Skeletal muscle tissue (tissue), 4 donors: ENCODE data around the gene HSF2BP. TPM values are rescaled to one million over a fixed set of nuclear protein-coding genes. Genes with fewer than 3 reads are reported as not detected.

Experiments used
- H3K27ac ChIP-seq: one replicate; pipeline ENCODE4 v1.7.0; 2013; ENCODE audit warnings: mild to moderate bottlenecking, low read depth, low read length, inconsistent platforms
- H3K27me3 ChIP-seq, 3 donors: one replicate each; pipeline ENCODE4 v1.7.0; 2013; ENCODE audit warnings: low read length in 3 of 3; ENCODE audit not compliant: control insufficient read depth in 3 of 3, insufficient read depth in 3 of 3
- H3K36me3 ChIP-seq, 3 donors: one replicate each; pipeline ENCODE4 v1.7.0; 2013; ENCODE audit warnings: low read length in 3 of 3; ENCODE audit not compliant: control insufficient read depth in 3 of 3, insufficient read depth in 3 of 3
- H3K4me1 ChIP-seq, 3 donors: one replicate each; pipeline ENCODE4 v1.7.0; 2013; ENCODE audit warnings: low read length in 3 of 3, mild to moderate bottlenecking in 3 of 3; ENCODE audit not compliant: control insufficient read depth in 3 of 3, insufficient read depth in 3 of 3
- H3K4me3 ChIP-seq, 3 donors: one replicate each; pipeline ENCODE4 v1.7.0; 2013; ENCODE audit warnings: low read length in 3 of 3
- H3K9ac ChIP-seq, 3 donors: one replicate each; pipeline ENCODE4 v1.7.0; 2013; ENCODE audit warnings: low read length in 3 of 3, mild to moderate bottlenecking in 3 of 3, moderate library complexity in 2 of 3, low read depth in 1 of 3
- H3K9me3 ChIP-seq, 3 donors: one replicate each; pipeline ENCODE4 v1.7.0; 2013; ENCODE audit warnings: low read length in 3 of 3; ENCODE audit not compliant: control insufficient read depth in 3 of 3
- total RNA-seq: library from RNA; depleted of rRNA; stranded (reverse); fragments of >200 nt; gene quantifications from one replicate; pipeline ENCODE4 v1.2.3, GENCODE V29; 2014
- donor health status: Osteomylitis.

The HSF2BP gene
- total RNA-seq, 1 donor from 2014 or later: 1.6 TPM

DNA sequence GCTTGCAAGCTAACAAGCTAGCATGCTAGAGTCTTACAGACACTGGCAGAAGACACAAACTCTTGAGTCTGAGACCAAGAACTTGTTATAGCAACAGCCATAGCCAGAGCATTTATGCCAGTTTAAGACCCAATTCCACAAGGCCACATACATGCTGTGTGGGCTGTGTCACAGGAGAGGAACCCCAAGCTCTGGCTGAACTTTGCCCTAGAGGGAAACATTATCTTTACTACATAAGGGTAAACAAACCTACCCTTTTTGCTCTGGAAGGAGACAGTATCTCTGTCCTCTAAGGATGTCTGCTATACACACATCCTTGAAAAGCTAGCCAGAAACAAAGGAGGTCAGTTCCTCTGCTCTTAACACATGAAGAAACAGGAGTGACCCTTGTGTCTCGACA is 70.3 kb downstream of the HSF2BP start:
- Histone ChIP-seq H3K4me3 (no peak overlapping the region), H3K27me3 (no peaks in the 10 kb centered on the region), H3K9me3 (no peaks in the 10 kb centered on the region), H3K4me1 (peaks cover 3 to 14% (median 11%) of the 10 kb centered on the region in 3 donors), H3K36me3 (no peaks in the 10 kb centered on the region), H3K9ac (no peak overlapping the region), H3K27ac (no peak overlapping the region)

DNA sequence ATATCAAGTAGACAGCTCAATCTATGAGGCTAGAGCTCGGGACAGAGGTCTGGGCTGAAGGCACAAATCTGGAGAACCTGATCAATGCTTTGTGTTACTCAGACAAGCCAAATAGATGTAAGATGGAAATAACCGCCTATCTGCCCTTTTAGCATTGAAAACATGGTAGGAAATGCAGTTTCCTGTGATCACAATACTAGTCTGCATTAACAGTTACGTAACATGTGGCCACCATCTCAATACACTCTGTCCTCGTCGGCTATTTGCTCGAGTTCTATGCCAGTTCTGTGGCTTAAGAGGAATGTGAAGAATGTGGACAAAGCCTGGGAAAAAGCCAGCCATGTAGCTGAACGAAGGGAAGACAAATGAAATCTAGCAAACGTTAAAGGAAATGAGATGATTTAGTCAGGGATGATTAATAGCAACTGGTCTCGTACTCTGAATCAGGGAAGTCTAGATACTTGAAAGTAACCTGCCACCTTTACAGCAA is 73.3 kb downstream of the HSF2BP start:
- H3K27me3 ChIP-seq: no peaks in the 10 kb centered on the region
- H3K9me3 ChIP-seq: no peaks in the 10 kb centered on the region
- H3K36me3 ChIP-seq: no peaks in the 10 kb centered on the region
- peak overlapping the region; percentile 1 for H3K27ac ChIP-seq
- no peak overlapping the region for H3K9ac ChIP-seq
- H3K4me3 ChIP-seq: peak overlapping the region in 2 of 3 donors; percentile 40 to 41
- H3K4me1 ChIP-seq: peaks cover 3 to 14% (median 11%) of the 10 kb centered on the region in 3 donors

DNA sequence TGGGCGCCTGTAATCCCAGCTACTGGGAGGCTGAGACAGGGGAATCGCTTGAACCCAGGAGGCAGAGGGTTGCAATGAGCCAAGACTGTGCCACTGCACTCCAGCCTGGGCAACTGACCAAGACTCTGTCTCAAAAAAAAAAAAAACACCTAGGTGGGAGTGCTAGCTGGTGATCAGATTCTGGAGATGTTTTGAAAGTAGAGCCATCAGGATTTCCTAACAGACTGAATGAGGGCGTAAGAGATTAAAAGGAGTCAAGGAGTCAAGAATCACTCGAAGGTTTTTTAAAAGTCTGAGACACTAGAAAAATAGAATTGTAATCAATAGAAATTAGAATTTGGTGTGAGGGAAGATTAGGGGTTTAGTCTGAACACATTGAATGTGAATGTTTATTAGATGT is 73.8 kb downstream of the HSF2BP start:
- Histone ChIP-seq H3K9me3 (no peaks in the 10 kb centered on the region), H3K36me3 (no peaks in the 10 kb centered on the region), H3K4me1 (peaks cover 3 to 14% (median 11%) of the 10 kb centered on the region in 3 donors), H3K4me3 (peak overlapping the region in 1 of 3 donors; percentile 17), H3K27ac (peak overlapping the region; percentile 1), H3K9ac (no peak overlapping the region), H3K27me3 (no peaks in the 10 kb centered on the region)

DNA sequence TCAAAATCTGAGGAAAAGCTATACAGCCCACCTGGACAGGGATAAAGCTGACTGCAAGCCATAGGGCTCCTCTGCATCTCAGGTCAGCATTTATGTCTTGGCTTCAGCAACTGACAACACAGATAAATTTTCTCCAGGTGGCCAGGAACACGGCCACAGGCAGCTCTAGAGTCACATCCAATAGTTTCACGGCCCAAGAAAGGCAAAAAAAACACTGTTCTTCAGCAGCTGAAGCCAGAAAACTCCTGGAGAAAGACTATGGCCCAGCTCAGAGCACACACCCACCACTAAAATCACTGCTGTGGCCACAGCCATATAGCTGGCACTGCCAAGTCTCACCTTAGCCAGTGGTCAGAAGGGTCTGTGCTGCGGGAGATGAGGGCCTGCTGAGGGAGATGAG is 77.8 kb downstream of the HSF2BP start:
- Histone ChIP-seq H3K36me3 (no peaks in the 10 kb centered on the region), H3K9me3 (no peaks in the 10 kb centered on the region), H3K27ac (peak overlapping the region; percentile 29), H3K4me3 (no peak overlapping the region), H3K4me1 (peaks cover 3 to 16% (median 11%) of the 10 kb centered on the region in 3 donors), H3K27me3 (no peaks in the 10 kb centered on the region), H3K9ac (no peak overlapping the region)

DNA sequence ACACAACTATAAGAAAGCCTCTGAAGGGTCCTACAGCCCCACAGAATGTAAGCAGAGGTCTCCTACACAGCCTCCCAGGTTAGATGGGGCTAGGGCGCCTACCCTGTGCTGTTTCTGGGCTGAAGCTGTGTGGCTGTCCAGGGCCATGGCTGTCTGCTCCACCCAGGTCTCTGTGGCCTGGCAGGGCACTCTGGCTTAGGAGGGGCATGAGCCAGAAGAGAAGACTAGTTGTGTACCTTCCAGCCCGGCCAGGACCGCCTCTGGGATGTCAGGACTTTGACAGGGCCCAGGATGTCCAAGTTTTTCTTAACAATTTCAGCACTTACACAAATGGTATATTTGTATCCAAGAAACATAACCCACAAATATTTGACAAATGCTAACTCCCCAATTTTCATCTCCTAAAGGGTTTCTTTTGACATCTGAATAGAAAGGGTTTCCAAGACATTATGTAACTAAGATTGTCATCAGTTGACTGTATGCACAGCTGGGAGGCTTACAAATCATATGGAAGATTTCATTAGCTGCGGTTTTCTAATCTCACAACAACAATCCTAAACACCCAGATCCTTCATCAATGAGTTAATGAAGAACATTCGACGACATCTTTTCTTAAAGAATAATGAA is 80.5 kb downstream of the HSF2BP start:
- Histone ChIP-seq H3K27ac (no peak overlapping the region), H3K9ac (no peak overlapping the region)

DNA sequence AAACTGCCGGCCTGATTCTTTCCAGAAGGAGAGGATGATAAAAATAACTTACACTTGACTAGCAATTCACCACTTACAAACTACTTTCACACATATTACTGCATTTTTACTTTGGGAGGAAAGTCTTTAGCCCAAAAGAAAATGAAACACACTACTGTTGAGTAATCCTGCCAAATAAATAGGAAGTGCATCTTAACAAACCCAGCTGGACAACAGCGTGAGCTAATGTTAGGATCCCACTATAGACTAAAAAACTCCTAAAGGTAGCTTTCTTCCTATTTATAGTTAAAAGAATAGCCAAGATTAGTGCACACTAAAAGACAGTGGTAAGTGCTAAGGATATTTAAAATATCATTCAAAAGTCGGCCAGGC is 83.8 kb downstream of the HSF2BP start:
- no peak overlapping the region for H3K4me3 ChIP-seq
- no peaks in the 10 kb centered on the region for H3K9me3 ChIP-seq
- peaks cover 11 to 15% (median 14%) of the 10 kb centered on the region in 3 donors for H3K4me1 ChIP-seq
- peak overlapping the region; percentile 37 for H3K27ac ChIP-seq
- H3K9ac ChIP-seq: peak overlapping the region in 1 of 3 donors; percentile 23
- no peaks in the 10 kb centered on the region for H3K27me3 ChIP-seq
- no peaks in the 10 kb centered on the region for H3K36me3 ChIP-seq

More for the DNA sequence above, 80.5 kb downstream of the HSF2BP start:
- Histone ChIP-seq H3K4me1 (peaks cover 9 to 12% (median 11%) of the 10 kb centered on the region in 3 donors), H3K9me3 (no peaks in the 10 kb centered on the region), H3K36me3 (no peaks in the 10 kb centered on the region), H3K27me3 (no peaks in the 10 kb centered on the region), H3K4me3 (no peak overlapping the region)

DNA sequence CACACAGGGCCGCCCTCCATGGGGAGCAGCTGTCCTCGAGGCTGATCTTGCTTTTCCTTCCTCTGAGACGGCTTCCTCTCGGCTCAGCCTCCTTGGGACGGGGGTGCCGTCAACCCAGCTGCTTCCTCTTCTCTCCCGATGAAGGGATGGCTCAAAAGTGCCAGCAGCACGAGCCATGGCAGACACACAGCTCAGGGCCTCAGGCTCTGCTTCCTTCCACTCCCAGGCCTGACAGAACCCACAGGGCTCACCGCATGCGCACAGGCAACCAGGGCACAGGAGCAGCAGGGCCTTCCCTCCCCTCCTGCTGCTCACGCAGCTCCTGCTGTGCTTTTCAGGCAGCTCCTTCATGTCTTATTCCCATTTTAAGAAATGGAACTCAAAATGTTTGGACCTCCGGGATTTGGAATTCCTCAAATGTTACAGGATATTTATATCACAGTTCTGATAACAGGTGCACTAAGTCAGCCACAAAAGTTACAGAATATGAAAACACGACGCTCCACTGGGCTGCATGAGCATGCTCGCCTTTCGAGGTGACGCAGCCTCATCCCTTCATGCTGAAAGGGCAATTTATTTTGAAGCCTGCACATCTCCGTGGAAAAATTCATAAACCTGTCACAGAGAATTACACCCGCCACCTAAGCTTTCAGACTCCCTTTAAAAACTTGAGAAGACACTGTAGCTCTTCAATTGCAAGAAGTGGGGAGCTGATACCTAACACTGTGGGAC is 84.4 kb downstream of the HSF2BP start:
- H3K4me1 ChIP-seq: peaks cover 11 to 15% (median 14%) of the 10 kb centered on the region in 3 donors
- peak overlapping the region; percentile 23 to 33 (median 33) for H3K9ac ChIP-seq
- no peak overlapping the region for H3K4me3 ChIP-seq
- H3K9me3 ChIP-seq: no peaks in the 10 kb centered on the region
- H3K36me3 ChIP-seq: no peaks in the 10 kb centered on the region
- peak overlapping the region; percentile 37 for H3K27ac ChIP-seq
- no peaks in the 10 kb centered on the region for H3K27me3 ChIP-seq

DNA sequence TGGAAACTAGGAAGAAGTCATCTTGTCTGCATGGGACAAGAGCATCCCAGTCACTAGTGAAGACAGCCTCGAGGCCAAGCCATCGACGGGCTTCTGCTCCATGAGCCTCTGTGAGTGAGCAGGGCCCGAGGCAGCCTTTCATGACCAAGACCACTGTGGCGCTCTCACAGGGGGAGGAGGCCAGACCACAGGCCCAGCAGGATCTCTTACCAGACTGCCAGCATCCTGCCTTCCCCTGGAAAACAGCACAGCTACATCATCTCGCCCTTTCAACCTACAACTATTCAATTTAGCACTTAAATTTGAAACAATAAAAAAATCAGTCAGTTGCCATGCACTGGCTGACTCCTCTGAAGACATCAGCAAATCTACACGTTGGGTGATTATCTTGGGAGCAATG is 85.4 kb downstream of the HSF2BP start:
- Histone ChIP-seq H3K27ac (no peak overlapping the region), H3K4me3 (no peak overlapping the region), H3K4me1 (peaks cover 11 to 15% (median 14%) of the 10 kb centered on the region in 3 donors), H3K27me3 (no peaks in the 10 kb centered on the region), H3K36me3 (no peaks in the 10 kb centered on the region), H3K9ac (no peak overlapping the region), H3K9me3 (no peaks in the 10 kb centered on the region)

DNA sequence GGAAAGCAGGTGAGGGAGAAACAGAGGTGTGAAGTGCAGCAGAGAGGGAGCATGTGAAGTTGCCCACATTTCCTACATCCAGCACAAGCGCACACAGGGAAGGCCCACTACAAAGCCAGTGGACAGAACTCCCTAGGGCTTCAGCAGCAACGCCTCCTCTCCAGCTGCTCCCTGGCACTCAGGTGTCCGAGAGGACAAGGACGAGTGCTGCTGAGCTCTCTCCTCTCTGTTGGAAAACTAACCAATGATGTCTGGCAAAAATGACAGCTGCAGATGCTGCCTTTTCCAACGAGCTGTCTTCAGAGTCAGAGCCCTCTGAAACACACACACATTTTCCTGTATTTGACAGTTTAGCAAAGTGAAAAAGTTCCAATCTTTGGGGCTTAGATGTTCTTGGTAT is 86.8 kb downstream of the HSF2BP start:
- H3K4me1 ChIP-seq: peaks cover 11 to 15% (median 12%) of the 10 kb centered on the region in 3 donors
- H3K9ac ChIP-seq: no peak overlapping the region
- no peak overlapping the region for H3K27ac ChIP-seq
- no peaks in the 10 kb centered on the region for H3K36me3 ChIP-seq
- H3K27me3 ChIP-seq: no peaks in the 10 kb centered on the region
- no peaks in the 10 kb centered on the region for H3K9me3 ChIP-seq
- H3K4me3 ChIP-seq: no peak overlapping the region

DNA sequence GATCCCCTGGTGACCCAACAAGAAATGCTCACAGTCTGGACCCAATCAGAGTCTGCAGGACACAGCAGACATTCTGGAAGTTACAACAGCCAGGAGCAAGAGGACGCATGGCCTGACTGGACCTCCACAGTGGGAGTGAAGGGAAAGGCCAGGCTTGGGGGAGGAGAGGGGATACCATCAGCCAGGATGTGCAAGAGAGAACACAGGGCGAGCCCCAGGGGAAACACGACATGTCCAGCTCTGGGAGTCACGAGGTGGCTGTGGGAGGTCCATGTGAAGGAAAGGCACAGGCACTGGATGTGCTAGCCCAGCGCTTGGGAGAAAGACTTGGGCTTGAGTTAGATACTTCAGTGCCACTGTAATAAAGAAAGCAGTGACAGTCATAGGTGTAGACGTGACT is 87.3 kb downstream of the HSF2BP start:
- H3K27me3 ChIP-seq: no peaks in the 10 kb centered on the region
- H3K27ac ChIP-seq: no peak overlapping the region
- peaks cover 11 to 15% (median 12%) of the 10 kb centered on the region in 3 donors for H3K4me1 ChIP-seq
- no peaks in the 10 kb centered on the region for H3K36me3 ChIP-seq
- no peaks in the 10 kb centered on the region for H3K9me3 ChIP-seq
- H3K4me3 ChIP-seq: no peak overlapping the region
- no peak overlapping the region for H3K9ac ChIP-seq
